HepG2 (cell line): ENCODE measurements around the gene KIF22. TPM values are rescaled to one million over a fixed set of nuclear protein-coding genes. Genes with fewer than 3 reads are reported as not detected.
A peak's percentile ranks its signal among the peaks of the same experiment; 100 is the strongest.

ENCODE experiments used
- AGO2 ChIP-seq: fragments of 200-400 bp; formaldehyde crosslinking; optimal IDR thresholded peaks from 2 replicates; pipeline ENCODE3; 2017; ENCODE audit warnings: mild to moderate bottlenecking, low read depth, low read length, moderate library complexity
- CEBPZ ChIP-seq: IDR thresholded peaks from 2 replicates; pipeline ENCODE4 v1.6.1; 2012; ENCODE audit warnings: low read length, improper control_type of control experiment
- FIP1L1 ChIP-seq: fragments of 200-400 bp; formaldehyde crosslinking; IDR thresholded peaks from 2 replicates; pipeline ENCODE4 v1.6.1; 2018; ENCODE audit warnings: low read depth, mild to moderate bottlenecking, low read length, moderate library complexity, borderline replicate concordance; ENCODE audit not compliant: insufficient read depth
- MATR3 ChIP-seq: sonication (generic); formaldehyde crosslinking; IDR thresholded peaks from 2 replicates; pipeline ENCODE4 v1.4.0; 2020; ENCODE audit warnings: missing genetic modification reagents
- NR2C2 ChIP-seq: sonication (generic); formaldehyde crosslinking; IDR thresholded peaks from 2 replicates; pipeline ENCODE4 v1.4.0; 2020; ENCODE audit warnings: missing genetic modification reagents, mild to moderate bottlenecking, moderate library complexity, borderline replicate concordance
- POLR2AphosphoS5 ChIP-seq: IDR thresholded peaks from 2 replicates; pipeline ENCODE4 v1.6.1; 2012; ENCODE audit warnings: low read depth, low read length
- TOE1 ChIP-seq: sonication (generic); formaldehyde crosslinking; IDR thresholded peaks from 2 replicates; pipeline ENCODE4 v1.4.0; 2020; ENCODE audit warnings: mild to moderate bottlenecking, missing genetic modification reagents
- ZBTB39 ChIP-seq: sonication (generic); formaldehyde crosslinking; IDR thresholded peaks from 2 replicates; pipeline ENCODE4 v1.5.0; 2020; ENCODE audit warnings: missing genetic modification reagents
- ZFP36 ChIP-seq: fragments of 150-350 bp; IDR thresholded peaks from 2 replicates; pipeline ENCODE4 v1.6.1; 2018; ENCODE audit warnings: borderline replicate concordance, low read length, low read depth; ENCODE audit not compliant: partially characterized antibody
- ZFP36L1 ChIP-seq: sonication (generic); formaldehyde crosslinking; IDR thresholded peaks from 2 replicates; pipeline ENCODE4 v1.8.0; 2022; ENCODE audit warnings: mild to moderate bottlenecking, missing genetic modification reagents, moderate library complexity
- ZHX2 ChIP-seq, 2 experiments: sonication (generic) in 1 of 2; formaldehyde crosslinking in 1 of 2; IDR thresholded peaks; 2 replicates each; pipeline versions ENCODE4 v1.6.1 to v1.9.0; 2014 to 2022; ENCODE audit warnings: antibody characterized with exemption in 1 of 2, borderline replicate concordance in 1 of 2, inconsistent platforms in 1 of 2, low read depth in 1 of 2, missing genetic modification reagents in 1 of 2
- ZMYM2 ChIP-seq: sonication (generic); formaldehyde crosslinking; IDR thresholded peaks from 2 replicates; pipeline ENCODE4 v1.8.0; 2022; ENCODE audit warnings: mild to moderate bottlenecking, missing genetic modification reagents
- ZNF788 ChIP-seq: sonication (generic); formaldehyde crosslinking; IDR thresholded peaks from 2 replicates; pipeline ENCODE4 v1.5.0; 2020; ENCODE audit warnings: mild to moderate bottlenecking, missing genetic modification reagents, borderline replicate concordance
- polyA plus RNA-seq, 8 experiments: library from polyadenylated mRNA; depleted of rRNA in 3 of 8; stranded (reverse) in 7 of 8; unstranded in 1 of 8; fragments of >200 nt; fragmentation: Illumina TruSeq in 4 of 8; extraction: Trizol in 4 of 8; gene quantifications; 2 replicates each; pipeline versions ENCODE4 v1.2.1 to v1.2.3, GENCODE V29; 2011 to 2016; ENCODE audit warnings: low read depth in 4 of 8, missing spikeins in 1 of 8, mixed read lengths in 1 of 8; ENCODE audit not compliant: insufficient read depth in 1 of 8
- total RNA-seq, 5 experiments: library from RNA; depleted of rRNA; stranded (reverse); fragments of >200 nt; fragmentation: Illumina TruSeq; extraction: Trizol; gene quantifications; 2 replicates each; pipeline ENCODE4 v1.2.3, GENCODE V29; 2016; ENCODE audit warnings: low read depth in 1 of 5

Gene KIF22
- total and polyA plus RNA-seq, 2 of the 13 experiments (the other 11 are each of a cell fraction or from before 2014, with no cell fraction given) = 95.8 to 118 TPM

- TF ChIP-seq ZBTB39 (CRISPR knock-in tag) (no peak), AGO2 (peak; percentile 92), ZMYM2 (no peak), FIP1L1 (no peak), POLR2AphosphoS5 (no peak; the same call in 1 of the 2 replicates), TOE1 (CRISPR knock-in tag) (no peak), ZFP36L1 (CRISPR knock-in tag) (no peak), CEBPZ (no peak), MATR3 (CRISPR knock-in tag) (no peak), NR2C2 (0 out of 2 replicates have a peak, but pooled peaks have one; percentile 30), ZNF788 (no peak; the same call in 1 of the 2 replicates), ZFP36 (no peak), ZHX2 (IDR thresholded peaks at IDR 0.05; ENCODE audit: low read depth) (no peak), ZHX2 (CRISPR knock-in tag; IDR thresholded peaks at IDR 0.05; ENCODE audit: borderline replicate concordance) (no peak)
These were observed 30.4 kb downstream of the KIF22 start (continued) for GRCh38 chr16:29820730-29821642.
